Camera-type eye (tissue), 1 donor: ENCODE results near the gene PCED1A. TPM values are rescaled to one million over a fixed set of nuclear protein-coding genes. Genes with fewer than 3 reads are reported as not detected.

Source experiments
- total RNA-seq: library from RNA; depleted of rRNA; stranded (reverse); fragments of >200 nt; gene quantifications from one replicate; pipeline ENCODE4 v1.2.3, GENCODE V29; 2014

PCED1A gene
- total RNA-seq: 41.1 TPM

GRCh38 chr20:2840138-2840966 lies at the start of gene PCED1A, which contains the start of gene VPS16:
Gene PCED1A, minus strand, starts transcription at chr20:2840655. Its CDS starts 743 bp downstream, at chr20:2839912.
Gene VPS16, plus strand, starts transcription at chr20:2840745. Its CDS starts 30 bp downstream, at chr20:2840775.

GRCh38 chr20:2873010-2873746 lies 32.7 kb upstream of the PCED1A start, which contains the start of gene PTPRA:
Gene PTPRA, plus strand, starts transcription at chr20:2873481. Its CDS starts 90,797 bp downstream, at chr20:2964278.

GRCh38 chr20:2816030-2816582 lies 24.3 kb downstream of the PCED1A start, which contains the start of gene TMEM239:
Gene TMEM239, plus strand, starts transcription at chr20:2816364. Its CDS starts 191 bp downstream, at chr20:2816555.

GRCh38 chr20:2814587-2815051 lies 25.8 kb downstream of the PCED1A start, which contains the start of gene C20orf141:
Gene C20orf141, plus strand, starts transcription at chr20:2814987. Its CDS starts 198 bp downstream, at chr20:2815185.

GRCh38 chr20:2800521-2801285 lies 39.8 kb downstream of the PCED1A start, which contains the start of gene CPXM1:
Gene CPXM1, minus strand, starts transcription at chr20:2800627. Its CDS starts 55 bp downstream, at chr20:2800572.

Other genes starting within 250 kb of the PCED1A start
- gene NOP56, start 188.0 kb downstream of the PCED1A start, total RNA-seq: 94.4 TPM
- gene IDH3B, start 176.4 kb downstream of the PCED1A start, total RNA-seq: 105 TPM
- 16.9 TPM for gene EBF4, start 147.9 kb downstream of the PCED1A start, total RNA-seq
- gene CPXM1, start 40.0 kb downstream of the PCED1A start, total RNA-seq: 89.2 TPM
- gene C20orf141, start 25.7 kb downstream of the PCED1A start, total RNA-seq: not detected
- not detected for gene TMEM239, start 24.3 kb downstream of the PCED1A start, total RNA-seq
- 46.4 TPM for gene VPS16, start 90 bp upstream of the PCED1A start, total RNA-seq
- 104 TPM for gene PTPRA, start 32.8 kb upstream of the PCED1A start, total RNA-seq
- gene GNRH2, start 203.0 kb upstream of the PCED1A start, total RNA-seq: 1.3 TPM
- 36.7 TPM for gene MRPS26, start 205.4 kb upstream of the PCED1A start, total RNA-seq
- not detected for gene OXT, start 231.0 kb upstream of the PCED1A start, total RNA-seq
- not detected for gene AVP, start 244.1 kb upstream of the PCED1A start, total RNA-seq